Measurements from ENCODE around the gene SLAMF1.

DNA sequence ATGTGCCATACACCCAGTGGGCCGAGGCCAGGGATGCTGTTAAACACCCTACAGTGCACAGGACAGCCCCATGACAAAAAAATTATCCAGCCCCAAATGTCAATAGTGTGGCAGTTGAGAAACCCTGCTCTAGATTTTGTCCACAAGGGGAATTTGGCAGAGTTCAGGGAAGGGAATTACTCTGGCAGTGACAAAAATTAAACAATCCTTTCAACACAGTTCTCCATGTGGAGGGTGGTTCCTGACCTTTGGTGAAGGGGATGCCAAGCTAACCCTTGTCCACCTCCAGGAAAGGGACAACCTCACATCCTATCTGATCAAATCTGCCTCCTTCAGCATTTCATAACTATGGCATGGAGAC lies 39.2 kb downstream of the SLAMF1 start:
- TF ChIP-seq POLR2AphosphoS5 (IDR thresholded peaks at IDR 0.05) = no peak
- TF ChIP-seq CTCF (IDR thresholded peaks at IDR 0.05) = no peak
- TF ChIP-seq POLR2A (IDR thresholded peaks at IDR 0.05) = no peak
- TF ChIP-seq EP300 (IDR thresholded peaks at IDR 0.05) = no peak

Measured in upper lobe of left lung (tissue), 4 donors.